NK-92 (cell line): ENCODE results near the gene ADAMTSL1.

ENCODE experiments used
- DNase-seq: peaks from one replicate; lab custom pipeline; 2025; ENCODE audit not compliant: unreplicated experiment; lab: John Stamatoyannopoulos, UW

The ADAMTSL1 gene

GRCh38 chr9:18496256-18497000 is 22.5 kb downstream of the ADAMTSL1 start:
- DNase-seq = no peak

GRCh38 chr9:18499062-18499461 is 25.1 kb downstream of the ADAMTSL1 start:
- no peak for DNase-seq

- DNase-seq = no peak
These were observed 26.0 kb downstream of the ADAMTSL1 start for GRCh38 chr9:18499980-18500379.

- no peak for DNase-seq
These were observed 26.5 kb downstream of the ADAMTSL1 start for GRCh38 chr9:18500451-18500850.

GRCh38 chr9:18501949-18502348 is 28.0 kb downstream of the ADAMTSL1 start:
- DNase-seq = no peak

GRCh38 chr9:18502546-18502945 is 28.6 kb downstream of the ADAMTSL1 start:
- DNase-seq = no peak

GRCh38 chr9:18504707-18505106 is 30.8 kb downstream of the ADAMTSL1 start:
- DNase-seq = no peak

- DNase-seq = no peak
These were observed 33.2 kb downstream of the ADAMTSL1 start for GRCh38 chr9:18507151-18507550.

- DNase-seq = no peak
These were observed 42.6 kb downstream of the ADAMTSL1 start for GRCh38 chr9:18516514-18516913.

- no peak for DNase-seq
These were observed 43.0 kb downstream of the ADAMTSL1 start for GRCh38 chr9:18516965-18517364.

GRCh38 chr9:18520416-18521047 is 46.6 kb downstream of the ADAMTSL1 start:
- DNase-seq = no peak

GRCh38 chr9:18526685-18527084 is 52.7 kb downstream of the ADAMTSL1 start:
- no peak for DNase-seq

- no peak for DNase-seq
These were observed 57.4 kb downstream of the ADAMTSL1 start for GRCh38 chr9:18531136-18532065.

- DNase-seq = no peak
These were observed 60.7 kb downstream of the ADAMTSL1 start for GRCh38 chr9:18534611-18535010.

GRCh38 chr9:18536554-18536953 is 62.6 kb downstream of the ADAMTSL1 start:
- DNase-seq = no peak

- DNase-seq = no peak
These were observed 65.3 kb downstream of the ADAMTSL1 start for GRCh38 chr9:18539203-18539693.

GRCh38 chr9:18542837-18543405 is 69.0 kb downstream of the ADAMTSL1 start:
- DNase-seq = no peak

- DNase-seq = no peak
These were observed 69.6 kb downstream of the ADAMTSL1 start for GRCh38 chr9:18543406-18544192.

- no peak for DNase-seq
These were observed 70.5 kb downstream of the ADAMTSL1 start for GRCh38 chr9:18544456-18544855.

GRCh38 chr9:18545636-18546360 is 71.8 kb downstream of the ADAMTSL1 start:
- no peak for DNase-seq
